Sciatic nerve (tissue), 2 donors: ENCODE measurements around the gene LYPD3. TPM values are rescaled to one million over a fixed set of nuclear protein-coding genes. Genes with fewer than 3 reads are reported as not detected.
"Not testable (repeated sequence)": the region's sequence is repeated elsewhere in the genome, so short reads cannot be mapped to it uniquely, and the experiment has no call there.

Experiments used
- ATAC-seq: fragments of 200-7000 bp; cut with Tn5 transposase; one replicate; pipeline ENCODE4 v1.9.1; 2020; ENCODE audit warnings: mild to moderate bottlenecking, moderate library complexity
- DNase-seq: peaks from one replicate; pipeline ENCODE4 v3.0.0-alpha.2; 2020; ENCODE audit warnings: low spot score
- intact Hi-C: fragments of 100-400 bp; cut with DNase I; formaldehyde crosslinking; loops from one replicate; pipeline ENCODE4 v1.14.2; 2022
- total RNA-seq: library from RNA; stranded (reverse); fragmentation: NEBNext Ultra II Directional; extraction: Animal tissue kit (Norgen Biotek cat#: 25700); gene quantifications from one replicate; pipeline ENCODE4 v1.2.1, GENCODE V29; 2021
- donor health status: DM: no; HTN: no; CAD: no.
- donor health status: DM: no; HTN: no; CAD: no.

Gene LYPD3
- total RNA-seq, 1 donor from 2014 or later: 1.6 TPM

- intact Hi-C loops: no loop called here
- ATAC-seq (no peak), DNase-seq (no peak)
Observed at GRCh38 chr19:43466793-43467192, 1.4 kb upstream of the LYPD3 start.

- ATAC-seq (peak; percentile 80), DNase-seq (peak; percentile 93)
- intact Hi-C loops: no loop called here
Observed at GRCh38 chr19:43464134-43464775, 1.2 kb downstream of the LYPD3 start.

- intact Hi-C loops: no loop called here
- ATAC-seq: peak; percentile 96
- DNase-seq: peak; percentile 100
Observed at GRCh38 chr19:43463381-43464133, 1.9 kb downstream of the LYPD3 start.

DNA sequence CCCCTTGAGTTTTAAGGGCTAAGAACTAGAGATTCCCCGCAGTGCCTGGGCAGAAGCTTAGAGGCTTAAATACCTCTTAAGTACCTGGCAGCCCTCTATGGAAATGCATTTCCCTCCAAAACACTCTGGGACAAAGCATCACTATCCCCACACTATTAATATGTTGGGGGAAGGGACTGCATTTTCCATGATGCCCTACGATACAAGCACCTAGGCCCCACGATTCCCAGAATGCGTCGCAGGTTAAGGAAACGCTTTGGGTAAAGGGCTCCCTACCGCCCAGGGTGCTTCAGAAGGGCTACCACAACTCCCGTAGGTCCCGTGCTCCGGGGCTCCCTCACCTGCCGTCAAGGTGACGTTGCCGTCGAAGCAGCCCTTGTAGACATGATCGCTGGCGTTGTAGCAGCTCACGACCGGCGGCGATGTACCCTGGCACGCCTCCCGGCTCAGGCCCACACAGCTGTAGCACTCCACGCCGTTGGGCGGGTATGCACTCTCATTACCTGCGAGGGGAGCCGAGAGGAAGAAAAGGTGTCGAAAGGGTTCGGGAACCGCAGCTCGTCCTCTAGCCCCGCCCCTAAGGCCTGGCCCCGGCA, 2.5 kb downstream of the LYPD3 start:
- no peak for DNase-seq
- ATAC-seq: no peak
- intact Hi-C loops: no loop called here

- intact Hi-C loops: no loop called here
- ATAC-seq: no peak
- DNase-seq: no peak
Observed at GRCh38 chr19:43462383-43462782, 3.0 kb downstream of the LYPD3 start.

- ATAC-seq: no peak
- no peak for DNase-seq
- intact Hi-C loops: no loop called here
Observed at GRCh38 chr19:43461303-43461702, 4.1 kb downstream of the LYPD3 start.

DNA sequence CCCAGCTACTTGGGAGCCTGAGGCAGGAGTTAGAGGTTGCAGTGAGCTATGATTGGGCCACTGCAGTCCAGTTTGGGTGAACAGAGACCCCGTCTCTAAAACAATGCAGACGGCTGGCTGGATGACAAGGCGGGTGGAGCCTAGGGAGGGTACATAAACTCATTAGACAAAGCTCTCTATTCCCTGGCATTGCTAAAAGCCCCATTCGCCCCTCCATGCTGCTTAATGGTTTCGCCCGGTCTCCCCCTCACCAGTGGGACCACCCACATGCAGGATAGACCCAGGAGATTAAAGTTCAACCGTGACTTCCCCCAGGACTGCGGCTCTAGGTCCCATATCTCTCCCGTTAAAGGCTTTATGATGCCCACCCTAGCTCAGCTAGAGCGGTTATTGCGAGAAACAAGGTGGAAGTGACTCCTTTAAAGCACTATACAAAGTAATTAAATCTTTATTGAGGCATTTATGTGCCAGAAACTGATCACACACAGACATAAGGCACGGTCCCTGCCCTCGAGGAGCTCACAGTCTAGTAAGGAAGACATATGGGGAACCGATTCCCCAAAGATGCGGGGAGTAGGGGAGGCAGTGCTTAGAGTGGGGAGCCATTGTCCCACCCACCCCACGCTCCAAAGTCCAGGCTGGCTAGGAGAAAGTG, 4.9 kb downstream of the LYPD3 start:
- intact Hi-C loops: no loop called here
- ATAC-seq (no peak), DNase-seq (no peak)

- intact Hi-C loops: no loop called here
- no peak for ATAC-seq
- DNase-seq: no peak
Observed at GRCh38 chr19:43457809-43458208, 7.6 kb downstream of the LYPD3 start.

DNA sequence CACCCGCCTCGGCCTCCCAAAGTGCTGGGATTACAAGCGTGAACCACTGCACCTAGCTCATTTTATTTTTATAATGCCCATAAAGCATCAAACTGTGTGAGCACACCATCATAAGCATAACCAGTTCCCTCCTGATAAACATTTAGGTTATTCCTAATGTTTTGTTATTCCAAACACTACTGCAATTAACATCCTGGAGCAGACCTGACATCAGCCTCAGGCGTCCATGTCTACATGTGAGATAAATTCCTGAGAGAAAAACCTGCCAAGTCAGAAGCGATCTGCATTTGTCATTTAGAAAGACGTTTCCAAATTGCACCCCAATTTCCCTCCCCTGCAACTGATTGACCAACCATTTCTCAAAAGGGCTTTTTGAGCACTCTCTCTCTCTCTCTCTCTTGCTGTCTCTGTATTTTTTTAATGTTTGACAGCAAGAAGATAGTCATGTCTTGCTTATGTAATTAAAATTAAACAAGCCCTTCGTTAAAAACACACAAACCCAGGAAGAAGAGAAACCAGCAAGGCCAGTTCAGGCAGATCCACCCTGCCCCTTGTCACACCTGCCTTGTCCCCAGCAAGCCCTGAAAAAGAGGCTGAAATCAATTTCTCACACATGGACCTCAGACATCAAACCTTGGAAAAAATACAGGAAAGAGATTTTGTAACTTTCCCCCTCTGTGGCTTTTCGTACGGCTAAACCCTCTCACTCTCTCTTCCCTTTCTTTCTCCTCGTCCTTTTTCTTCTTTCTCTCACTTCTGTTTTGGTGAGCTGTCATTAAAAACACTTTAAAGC, 9.9 kb downstream of the LYPD3 start:
- ATAC-seq: no peak
- intact Hi-C loops: no loop called here

GRCh38 chr19:43454031-43454430, 11.4 kb downstream of the LYPD3 start:
- DNase-seq: no peak
- no peak for ATAC-seq
- intact Hi-C loops: no loop called here

More for the DNA sequence above, 9.9 kb downstream of the LYPD3 start:
- DNase-seq: no peak

- intact Hi-C loops: no loop called here
- ATAC-seq: no peak
- no peak for DNase-seq
Observed at GRCh38 chr19:43452582-43452981, 12.8 kb downstream of the LYPD3 start.

- ATAC-seq (peak; percentile 52), DNase-seq (no peak)
- intact Hi-C loops: no loop called here
Observed at GRCh38 chr19:43450545-43450997, 14.8 kb downstream of the LYPD3 start.

DNA sequence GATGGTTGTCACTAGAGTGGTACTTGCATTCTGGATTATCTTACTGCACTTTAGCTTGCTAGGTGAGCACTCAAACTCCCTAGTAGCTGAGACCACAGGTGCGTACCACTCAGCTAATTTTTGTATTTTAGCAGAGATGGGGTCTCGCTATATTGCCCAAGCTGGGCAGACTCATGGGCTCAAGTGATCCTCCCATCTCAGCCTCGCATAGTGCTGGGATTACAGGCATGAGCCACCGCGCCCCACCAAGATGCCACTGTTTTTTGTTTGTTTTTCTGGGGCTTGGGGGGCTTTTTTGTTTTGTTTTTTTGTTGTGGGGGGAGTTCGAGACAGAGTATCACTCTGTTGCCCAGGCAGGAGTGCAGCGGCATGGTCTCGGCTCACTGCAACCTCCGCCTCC, 17.8 kb downstream of the LYPD3 start:
- no peak for ATAC-seq
- intact Hi-C loops: loop anchor here (5.0 kb wide), 1 partner anchor 75 kb away; no protein-coding TSS in a partner anchor
- DNase-seq: no peak

- ATAC-seq (peak; percentile 92), DNase-seq (peak; percentile 88)
- intact Hi-C loops: loop anchor here (5.0 kb wide), 1 partner anchor 75 kb away; no protein-coding TSS in a partner anchor
Observed at GRCh38 chr19:43446746-43447489, 18.5 kb downstream of the LYPD3 start.

- ATAC-seq (no peak), DNase-seq (no peak)
- intact Hi-C loops: loop anchor here (5.0 kb wide), 1 partner anchor 77 kb away; no protein-coding TSS in a partner anchor
Observed at GRCh38 chr19:43445426-43445825, 20.0 kb downstream of the LYPD3 start.

- intact Hi-C loops: loop anchor here (5.0 kb wide), 1 partner anchor 78 kb away; no protein-coding TSS in a partner anchor
- ATAC-seq: no peak
- DNase-seq: no peak
Observed at GRCh38 chr19:43444531-43445287, 20.7 kb downstream of the LYPD3 start.

- intact Hi-C loops, DNase-seq, ATAC-seq: not testable (repeated sequence)
Observed at GRCh38 chr19:43444091-43444490, 21.3 kb downstream of the LYPD3 start.
